HepG2 (cell line): ENCODE data around the gene METRN. TPM values are rescaled to one million over a fixed set of nuclear protein-coding genes. Genes with fewer than 3 reads are reported as not detected.
A peak's percentile ranks its signal among the peaks of the same experiment; 100 is the strongest.

ENCODE experiments used
- ATAC-seq: fragments of 200-7000 bp; cut with Tn5 transposase; 3 replicates; pipeline ENCODE4 v1.9.1; 2020; ENCODE audit warnings: mild to moderate bottlenecking, moderate library complexity
- BruUV-seq: library from RNA; stranded (reverse); fragments of 400-500 nt; replicated peaks from 2 replicates; lab custom pipeline; 2021; lab: Mats Ljungman, UMichigan
- CTCF ChIA-PET: fragments of 300-600 bp; formaldehyde crosslinking; extraction: SDS; loops from one replicate; lab custom pipeline; 2021; ENCODE audit warnings: low total read pairs, inconsistent platforms, low intra/inter-chr PET ratio; lab: Yijun Ruan, JAX
- POLR2A ChIA-PET: fragments of 350-600 bp; sonication (Branson Sonifier 250); formaldehyde crosslinking; loops from one replicate; lab custom pipeline; 2020; ENCODE audit warnings: antibody characterized with exemption, inconsistent platforms; lab: Yijun Ruan, JAX
- DNase-seq: peaks from one replicate; pipeline ENCODE4 v3.0.0-alpha.2; 2015; ENCODE audit warnings: low spot score
- FAIRE-seq: peaks from 3 replicates; lab custom pipeline; 2011; peaks lifted over from hg19 to GRCh38; lab: Jason Lieb, UNC
- H2AFZ ChIP-seq: one replicate; pipeline ENCODE4 v1.6.1; 2011; ENCODE audit warnings: low read length, inconsistent platforms
- H3K27ac ChIP-seq: fragments of 300-600 bp; 3 replicates; pipeline ENCODE4 v1.8.0; 2011; ENCODE audit warnings: mixed run types, mild to moderate bottlenecking, mixed read lengths, low read length, inconsistent platforms; ENCODE audit not compliant: insufficient read depth; ENCODE audit errors: extremely low read length
- H3K27me3 ChIP-seq, 2 experiments: fragments of 200-600 bp in 1 of 2; 2 replicates in 1 of 2; 3 replicates in 1 of 2; pipeline versions ENCODE4 v1.6.0 to v1.8.0; 2011; ENCODE audit warnings: low read length in 2 of 2, mild to moderate bottlenecking in 2 of 2, moderate library complexity in 2 of 2, inconsistent platforms in 1 of 2; ENCODE audit not compliant: insufficient read depth in 2 of 2, control insufficient read depth in 1 of 2
- H3K36me3 ChIP-seq, 2 experiments: fragments of 200-600 bp in 1 of 2; replicated peaks in 1 of 2; 2 replicates in 1 of 2; 3 replicates in 1 of 2; pipeline versions ENCODE4 v1.5.1 to v1.8.0; 2011; ENCODE audit warnings: low read length in 2 of 2, inconsistent platforms in 1 of 2; ENCODE audit not compliant: insufficient read depth in 2 of 2, control insufficient read depth in 1 of 2
- H3K4me1 ChIP-seq: 2 replicates; pipeline ENCODE4 v1.5.1; 2012; ENCODE audit warnings: low read length, inconsistent platforms; ENCODE audit not compliant: insufficient read depth
- H3K4me2 ChIP-seq: 2 replicates; pipeline ENCODE4 v1.6.0; 2011; ENCODE audit warnings: low read depth, low read length, inconsistent platforms
- H3K4me3 ChIP-seq, 3 experiments: fragments of 200-600 bp in 1 of 3; sonication (generic), shearing (Covaris generic) in 1 of 3; replicated peaks in 1 of 3; 2 replicates each; pipeline ENCODE4 v1.5.1; 2011 to 2016; ENCODE audit warnings: low read length in 3 of 3, inconsistent platforms in 2 of 3, low read depth in 2 of 3, mild to moderate bottlenecking in 2 of 3, control low read depth in 1 of 3, mixed read lengths in 1 of 3; ENCODE audit not compliant: insufficient read depth in 1 of 3
- H3K79me2 ChIP-seq: one replicate; pipeline ENCODE4 v1.6.1; 2011; ENCODE audit warnings: low read length, inconsistent platforms; ENCODE audit not compliant: insufficient read depth
- H3K9ac ChIP-seq: 2 replicates; pipeline ENCODE4 v1.6.0; 2011; ENCODE audit warnings: mild to moderate bottlenecking, low read depth, low read length, inconsistent platforms; ENCODE audit not compliant: insufficient read depth
- H3K9me3 ChIP-seq: 2 replicates; pipeline ENCODE4 v1.5.1; 2012; ENCODE audit warnings: mild to moderate bottlenecking, low read length
- H4K20me1 ChIP-seq: 2 replicates; pipeline ENCODE4 v1.6.0; 2011; ENCODE audit warnings: inconsistent platforms, mild to moderate bottlenecking, low read length, moderate library complexity; ENCODE audit not compliant: insufficient read depth
- AGO2 ChIP-seq: fragments of 200-400 bp; formaldehyde crosslinking; optimal IDR thresholded peaks from 2 replicates; pipeline ENCODE3; 2017; ENCODE audit warnings: mild to moderate bottlenecking, low read depth, low read length, moderate library complexity
- NR2F2 ChIP-seq: IDR thresholded peaks from 2 replicates; pipeline ENCODE4 v1.6.1; 2012; ENCODE audit warnings: low read depth, inconsistent platforms, borderline replicate concordance
- TRAFD1 ChIP-seq: sonication (generic); formaldehyde crosslinking; IDR thresholded peaks from 2 replicates; pipeline ENCODE4 v1.5.1; 2020; ENCODE audit warnings: missing genetic modification reagents, mild to moderate bottlenecking, borderline replicate concordance
- ZC3H4 ChIP-seq: sonication (generic); formaldehyde crosslinking; IDR thresholded peaks from 2 replicates; pipeline ENCODE4 v1.4.0; 2020; ENCODE audit warnings: missing genetic modification reagents, borderline replicate concordance
- ZNF710 ChIP-seq: sonication (generic); formaldehyde crosslinking; IDR thresholded peaks from 2 replicates; pipeline ENCODE4 v1.5.0; 2020; ENCODE audit warnings: mild to moderate bottlenecking, missing genetic modification reagents, borderline replicate concordance
- WGBS: methylation state at CpG from one replicate; pipeline ENCODE4 v1.1.6; 2017; ENCODE audit warnings: low lambda C conversion rate; 5-methylcytosine and 5-hydroxymethylcytosine counted together
- in situ Hi-C: cut with HindIII; loops from 2 replicates; pipeline ENCODE4 v1.10.0; 2017; ENCODE audit warnings: low pct_unique_long_range_greater_than_20kb; ENCODE audit not compliant: extremely low pct_ligation_motif_present
- intact Hi-C: fragments of 100-400 bp; cut with micrococcal nuclease; formaldehyde crosslinking; loops from one replicate; pipeline ENCODE4 v1.10.0; 2022; ENCODE audit not compliant: unreplicated experiment
- polyA plus RNA-seq, 8 experiments: library from polyadenylated mRNA; depleted of rRNA in 3 of 8; stranded (reverse) in 7 of 8; unstranded in 1 of 8; fragments of >200 nt; fragmentation: Illumina TruSeq in 4 of 8; extraction: Trizol in 4 of 8; gene quantifications; 2 replicates each; pipeline versions ENCODE4 v1.2.1 to v1.2.3, GENCODE V29; 2011 to 2016; ENCODE audit warnings: low read depth in 4 of 8, missing spikeins in 1 of 8, mixed read lengths in 1 of 8; ENCODE audit not compliant: insufficient read depth in 1 of 8
- total RNA-seq, 5 experiments: library from RNA; depleted of rRNA; stranded (reverse); fragments of >200 nt; fragmentation: Illumina TruSeq; extraction: Trizol; gene quantifications; 2 replicates each; pipeline ENCODE4 v1.2.3, GENCODE V29; 2016; ENCODE audit warnings: low read depth in 1 of 5
- TF ChIP-seq, protein P1 (sequence below): sonication (generic); formaldehyde crosslinking; IDR thresholded peaks from 2 replicates; pipeline ENCODE4 v1.5.1; 2020; ENCODE audit warnings: missing genetic modification reagents, mild to moderate bottlenecking, borderline replicate concordance
- TF ChIP-seq, protein P2 (sequence below): sonication (generic); formaldehyde crosslinking; IDR thresholded peaks from 2 replicates; pipeline ENCODE4 v1.4.0; 2020; ENCODE audit warnings: missing genetic modification reagents, borderline replicate concordance
- TF ChIP-seq, protein P3 (sequence below): sonication (generic); formaldehyde crosslinking; IDR thresholded peaks from 2 replicates; pipeline ENCODE4 v1.5.0; 2020; ENCODE audit warnings: missing genetic modification reagents

Gene METRN
- total and polyA plus RNA-seq, 2 of the 13 experiments (the other 11 are each of a cell fraction or from before 2014, with no cell fraction given): 25.5 to 46.1 TPM

GRCh38 chr16:689175-689897, 25.6 kb upstream of the METRN start:
- H3K27ac ChIP-seq: peak overlapping the region; percentile 60
- ATAC-seq: peak; percentile 2; the same call in 1 of the 3 replicates
- TF ChIP-seq ZC3H4 (no peak), ZNF710 (CRISPR knock-in tag) (0 out of 2 replicates have a peak, but pooled peaks have one; percentile 24), AGO2 (peak; percentile 51), NR2F2 (0 out of 2 replicates have a peak, but pooled peaks have one; percentile 6), TRAFD1 (no peak)
- TF ChIP-seq, protein P1, sequence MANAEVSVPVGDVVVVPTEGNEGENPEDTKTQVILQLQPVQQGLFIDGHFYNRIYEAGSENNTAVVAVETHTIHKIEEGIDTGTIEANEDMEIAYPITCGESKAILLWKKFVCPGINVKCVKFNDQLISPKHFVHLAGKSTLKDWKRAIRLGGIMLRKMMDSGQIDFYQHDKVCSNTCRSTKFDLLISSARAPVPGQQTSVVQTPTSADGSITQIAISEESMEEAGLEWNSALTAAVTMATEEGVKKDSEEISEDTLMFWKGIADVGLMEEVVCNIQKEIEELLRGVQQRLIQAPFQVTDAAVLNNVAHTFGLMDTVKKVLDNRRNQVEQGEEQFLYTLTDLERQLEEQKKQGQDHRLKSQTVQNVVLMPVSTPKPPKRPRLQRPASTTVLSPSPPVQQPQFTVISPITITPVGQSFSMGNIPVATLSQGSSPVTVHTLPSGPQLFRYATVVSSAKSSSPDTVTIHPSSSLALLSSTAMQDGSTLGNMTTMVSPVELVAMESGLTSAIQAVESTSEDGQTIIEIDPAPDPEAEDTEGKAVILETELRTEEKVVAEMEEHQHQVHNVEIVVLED (CRISPR knock-in tag): no peak
- TF ChIP-seq, protein P2, sequence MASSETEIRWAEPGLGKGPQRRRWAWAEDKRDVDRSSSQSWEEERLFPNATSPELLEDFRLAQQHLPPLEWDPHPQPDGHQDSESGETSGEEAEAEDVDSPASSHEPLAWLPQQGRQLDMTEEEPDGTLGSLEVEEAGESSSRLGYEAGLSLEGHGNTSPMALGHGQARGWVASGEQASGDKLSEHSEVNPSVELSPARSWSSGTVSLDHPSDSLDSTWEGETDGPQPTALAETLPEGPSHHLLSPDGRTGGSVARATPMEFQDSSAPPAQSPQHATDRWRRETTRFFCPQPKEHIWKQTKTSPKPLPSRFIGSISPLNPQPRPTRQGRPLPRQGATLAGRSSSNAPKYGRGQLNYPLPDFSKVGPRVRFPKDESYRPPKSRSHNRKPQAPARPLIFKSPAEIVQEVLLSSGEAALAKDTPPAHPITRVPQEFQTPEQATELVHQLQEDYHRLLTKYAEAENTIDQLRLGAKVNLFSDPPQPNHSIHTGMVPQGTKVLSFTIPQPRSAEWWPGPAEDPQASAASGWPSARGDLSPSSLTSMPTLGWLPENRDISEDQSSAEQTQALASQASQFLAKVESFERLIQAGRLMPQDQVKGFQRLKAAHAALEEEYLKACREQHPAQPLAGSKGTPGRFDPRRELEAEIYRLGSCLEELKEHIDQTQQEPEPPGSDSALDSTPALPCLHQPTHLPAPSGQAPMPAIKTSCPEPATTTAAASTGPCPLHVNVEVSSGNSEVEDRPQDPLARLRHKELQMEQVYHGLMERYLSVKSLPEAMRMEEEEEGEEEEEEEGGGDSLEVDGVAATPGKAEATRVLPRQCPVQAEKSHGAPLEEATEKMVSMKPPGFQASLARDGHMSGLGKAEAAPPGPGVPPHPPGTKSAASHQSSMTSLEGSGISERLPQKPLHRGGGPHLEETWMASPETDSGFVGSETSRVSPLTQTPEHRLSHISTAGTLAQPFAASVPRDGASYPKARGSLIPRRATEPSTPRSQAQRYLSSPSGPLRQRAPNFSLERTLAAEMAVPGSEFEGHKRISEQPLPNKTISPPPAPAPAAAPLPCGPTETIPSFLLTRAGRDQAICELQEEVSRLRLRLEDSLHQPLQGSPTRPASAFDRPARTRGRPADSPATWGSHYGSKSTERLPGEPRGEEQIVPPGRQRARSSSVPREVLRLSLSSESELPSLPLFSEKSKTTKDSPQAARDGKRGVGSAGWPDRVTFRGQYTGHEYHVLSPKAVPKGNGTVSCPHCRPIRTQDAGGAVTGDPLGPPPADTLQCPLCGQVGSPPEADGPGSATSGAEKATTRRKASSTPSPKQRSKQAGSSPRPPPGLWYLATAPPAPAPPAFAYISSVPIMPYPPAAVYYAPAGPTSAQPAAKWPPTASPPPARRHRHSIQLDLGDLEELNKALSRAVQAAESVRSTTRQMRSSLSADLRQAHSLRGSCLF (CRISPR knock-in tag): no peak
- TF ChIP-seq, protein P3, sequence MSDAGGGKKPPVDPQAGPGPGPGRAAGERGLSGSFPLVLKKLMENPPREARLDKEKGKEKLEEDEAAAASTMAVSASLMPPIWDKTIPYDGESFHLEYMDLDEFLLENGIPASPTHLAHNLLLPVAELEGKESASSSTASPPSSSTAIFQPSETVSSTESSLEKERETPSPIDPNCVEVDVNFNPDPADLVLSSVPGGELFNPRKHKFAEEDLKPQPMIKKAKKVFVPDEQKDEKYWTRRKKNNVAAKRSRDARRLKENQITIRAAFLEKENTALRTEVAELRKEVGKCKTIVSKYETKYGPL (CRISPR knock-in tag): no peak

More at GRCh38 chr16:689175-689897, 25.6 kb upstream of the METRN start:
- Histone ChIP-seq H3K4me1 (peaks cover 19% of the 10 kb centered on the region), H2AFZ (no peak overlapping the region), H3K9ac (peak overlapping the region; percentile 94), H3K9me3 (no peaks in the 10 kb centered on the region), H3K79me2 (peaks cover 2% of the 10 kb centered on the region), H3K36me3 (peaks cover 3 to 7% of the 10 kb centered on the region in 2 experiments; a peak in 1 of 5 replicates), H3K4me2 (peak overlapping the region; percentile 91), H4K20me1 (no peaks in the 10 kb centered on the region), H3K4me3 (peak overlapping the region; percentile 89 to 99 (median 96)), H3K27me3 (peaks cover 3 to 13% of the 10 kb centered on the region in 2 experiments; a peak in 3 of 5 replicates)
- in situ Hi-C loops (no loop called here), intact Hi-C loops (no loop called here)
- ChIA-PET CTCF (no interaction called here), POLR2A (interaction anchor here (0.9 to 2.7 kb wide), 7 partner anchors 9 to 42 kb away, joined by 3 to 34 read pairs (median 4); partner anchors contain the start of genes ANTKMT, METRN, STUB1 and WDR90)
- FAIRE-seq (no peak), DNase-seq (no peak)
- BruUV-seq: no TSS peak
- 91% methylated on average over 18 of the region's 26 CpGs for WGBS
